ENCODE data around the gene INPP5A.

INPP5A gene

GRCh38 chr10:132804287-132804686 lies 266.7 kb downstream of the INPP5A start:
- DNase-seq (ENCODE audit: low spot score): no peak

- no peak for DNase-seq (ENCODE audit: low spot score)
These were observed 267.3 kb downstream of the INPP5A start for GRCh38 chr10:132804785-132805426.

GRCh38 chr10:132805599-132805998 lies 268.0 kb downstream of the INPP5A start:
- DNase-seq (ENCODE audit: low spot score): no peak

GRCh38 chr10:132806110-132806509 lies 268.5 kb downstream of the INPP5A start:
- DNase-seq (ENCODE audit: low spot score): no peak

GRCh38 chr10:132806561-132807003 lies 269.0 kb downstream of the INPP5A start:
- DNase-seq (ENCODE audit: low spot score): no peak

GRCh38 chr10:132807621-132808049 lies 270.0 kb downstream of the INPP5A start:
- DNase-seq (ENCODE audit: low spot score): no peak

- no peak for DNase-seq (ENCODE audit: low spot score)
These were observed 271.0 kb downstream of the INPP5A start for GRCh38 chr10:132808383-132809231.

- no peak for DNase-seq (ENCODE audit: low spot score)
These were observed 271.9 kb downstream of the INPP5A start for GRCh38 chr10:132809232-132810140.

GRCh38 chr10:132810141-132810806 lies 272.7 kb downstream of the INPP5A start:
- no peak for DNase-seq (ENCODE audit: low spot score)

GRCh38 chr10:132810807-132811700 lies 273.5 kb downstream of the INPP5A start:
- no peak for DNase-seq (ENCODE audit: low spot score)

GRCh38 chr10:132811891-132812481 lies 274.4 kb downstream of the INPP5A start:
- no peak for DNase-seq (ENCODE audit: low spot score)

- DNase-seq (ENCODE audit: low spot score): no peak
These were observed 274.9 kb downstream of the INPP5A start for GRCh38 chr10:132812520-132812919.

- DNase-seq (ENCODE audit: low spot score): no peak
These were observed 275.4 kb downstream of the INPP5A start for GRCh38 chr10:132813001-132813401.

- no peak for DNase-seq (ENCODE audit: low spot score)
These were observed 276.2 kb downstream of the INPP5A start for GRCh38 chr10:132813560-132814468.

- DNase-seq (ENCODE audit: low spot score): no peak
These were observed 276.9 kb downstream of the INPP5A start for GRCh38 chr10:132814469-132814856.

- no peak for DNase-seq (ENCODE audit: low spot score)
These were observed 277.7 kb downstream of the INPP5A start for GRCh38 chr10:132815168-132815857.

GRCh38 chr10:132816718-132817117 lies 279.1 kb downstream of the INPP5A start:
- DNase-seq (ENCODE audit: low spot score): no peak

GRCh38 chr10:132817701-132818211 lies 280.2 kb downstream of the INPP5A start:
- no peak for DNase-seq (ENCODE audit: low spot score)

Measured in COLO829 (cell line).